Heart right ventricle (tissue), 16 donors: ENCODE data around the gene FOXO3. TPM values are rescaled to one million over a fixed set of nuclear protein-coding genes. Genes with fewer than 3 reads are reported as not detected.
A peak's percentile ranks its signal among the peaks of the same experiment; 100 is the strongest.

Experiments
- ATAC-seq, 8 donors: fragments of 200-7000 bp; cut with Tn5 transposase; one replicate each; pipeline ENCODE4 v1.9.1; 2020; ENCODE audit warnings: mild to moderate bottlenecking in 8 of 8, moderate library complexity in 8 of 8, moderate number of reproducible peaks in 1 of 8
- DNase-seq, 2 donors: peaks; one replicate each; pipeline ENCODE4 v3.0.0-alpha.2; 2020
- H3K27ac ChIP-seq, 10 donors: fragments of 200-600 bp; sonication (generic) in 2 of 10; one replicate each; pipeline versions ENCODE4 v1.5.0 to v1.8.0; 2020 to 2022; ENCODE audit warnings: mild to moderate bottlenecking in 3 of 10
- H3K27me3 ChIP-seq, 7 donors: fragments of 200-600 bp; one replicate each; pipeline ENCODE4 v1.8.0; 2021 to 2022; ENCODE audit warnings: mild to moderate bottlenecking in 2 of 7
- H3K36me3 ChIP-seq, 9 donors: fragments of 200-600 bp; sonication (generic) in 1 of 9; one replicate each; pipeline versions ENCODE4 v1.5.0 to v1.8.0; 2020 to 2022; ENCODE audit warnings: mild to moderate bottlenecking in 2 of 9
- H3K4me1 ChIP-seq, 9 donors: fragments of 200-600 bp; sonication (generic) in 1 of 9; one replicate each; pipeline versions ENCODE4 v1.5.0 to v1.8.0; 2020 to 2022; ENCODE audit warnings: mild to moderate bottlenecking in 4 of 9
- H3K4me3 ChIP-seq, 10 donors: fragments of 200-600 bp; sonication (generic) in 2 of 10; one replicate each; pipeline versions ENCODE4 v1.5.0 to v1.8.0; 2020 to 2022; ENCODE audit warnings: mild to moderate bottlenecking in 7 of 10, moderate library complexity in 2 of 10
- H3K9me3 ChIP-seq, 11 donors: fragments of 200-600 bp in 10 of 11; sonication (generic) in 2 of 11; one replicate each; pipeline versions ENCODE4 v1.5.0 to v1.8.0; 2013 to 2022; ENCODE audit warnings: mild to moderate bottlenecking in 2 of 11, control low read depth in 1 of 11, moderate library complexity in 1 of 11
- WGBS, 2 donors: extraction: QIAGEN DNeasy Blood & Tissue Kit; methylation state at CpG; one replicate each; pipeline ENCODE4 v1.1.7; 2013; ENCODE audit warnings: inconsistent platforms in 1 of 2; 5-methylcytosine and 5-hydroxymethylcytosine counted together
- intact Hi-C, 10 donors: fragments of 100-400 bp; cut with DNase I; formaldehyde crosslinking; loops; one replicate each; pipeline versions ENCODE4 v1.11.1 to v1.14.2; 2022
- polyA plus RNA-seq, 2 donors: library from polyadenylated mRNA; stranded (reverse); fragments of 200-250 nt; gene quantifications; one replicate each; pipeline ENCODE4 v1.2.3, GENCODE V29; 2013
- total RNA-seq, 10 donors: library from RNA; stranded (reverse); fragmentation: NEBNext Ultra II Directional in 3 of 10; extraction: Animal tissue kit (Norgen Biotek cat#: 25700) in 3 of 10; gene quantifications; one replicate each; pipeline versions ENCODE4 v1.2.1 to v1.2.4, GENCODE V29; 2021 to 2023
- TF ChIP-seq, protein P1 (sequence below), 9 donors: fragments of 200-600 bp; sonication (generic) in 2 of 9; IDR thresholded peaks; one replicate each; pipeline versions ENCODE4 v1.5.0 to v1.8.0; 2021 to 2022; ENCODE audit warnings: antibody characterized with exemption in 9 of 9, mild to moderate bottlenecking in 5 of 9, moderate library complexity in 1 of 9
- donor health status: Arrhythmogenic right ventricular cardiomyopathy.
- donor health status: ischemic (EF 13 %, LVEDD 7.1; RV severe dilation, severe dysfunction).
- donor health status: healthy with polysubstance abuse.
- donor health status: DM: no; HTN: yes; CAD: no.
- donor health status: DM: no; HTN: no; CAD: no.
- donor health status: ischemic (EF 25% LVEDD 6.9; RV normal size, moderate dysfunction).
- donor health status: ischemic (EF 25% LVEDD 5.7; RV mildly dilated, moderate dysfunction).
- donor health status: healthy.
- donor health status: DM: yes; HTN: yes; CAD: no.
- donor health status: Ischemic cardiomyopathy.
- donor health status: ischemic (EF 35%, LVEDD 5.7; RV mildly dilated, moderate dysfunction).
- donor health status: nonischemic (EF 11% LVEDD 7.7; RV severe dilation, severe dysfunction).
- donor health status: DM: yes; HTN: yes; CAD: no.
- donor health status: PGD.
- donor health status: ischemic (EF 29% LVEDD 5.4; RV normal size, mild dysfunction).
- donor health status: nonischemic (EF 23%, LVEDD 6.1; RV moderate dilation, normal function).

FOXO3 gene
- total and polyA plus RNA-seq, 12 donors, result 16.8 to 52.6 (median 37.0) TPM

DNA sequence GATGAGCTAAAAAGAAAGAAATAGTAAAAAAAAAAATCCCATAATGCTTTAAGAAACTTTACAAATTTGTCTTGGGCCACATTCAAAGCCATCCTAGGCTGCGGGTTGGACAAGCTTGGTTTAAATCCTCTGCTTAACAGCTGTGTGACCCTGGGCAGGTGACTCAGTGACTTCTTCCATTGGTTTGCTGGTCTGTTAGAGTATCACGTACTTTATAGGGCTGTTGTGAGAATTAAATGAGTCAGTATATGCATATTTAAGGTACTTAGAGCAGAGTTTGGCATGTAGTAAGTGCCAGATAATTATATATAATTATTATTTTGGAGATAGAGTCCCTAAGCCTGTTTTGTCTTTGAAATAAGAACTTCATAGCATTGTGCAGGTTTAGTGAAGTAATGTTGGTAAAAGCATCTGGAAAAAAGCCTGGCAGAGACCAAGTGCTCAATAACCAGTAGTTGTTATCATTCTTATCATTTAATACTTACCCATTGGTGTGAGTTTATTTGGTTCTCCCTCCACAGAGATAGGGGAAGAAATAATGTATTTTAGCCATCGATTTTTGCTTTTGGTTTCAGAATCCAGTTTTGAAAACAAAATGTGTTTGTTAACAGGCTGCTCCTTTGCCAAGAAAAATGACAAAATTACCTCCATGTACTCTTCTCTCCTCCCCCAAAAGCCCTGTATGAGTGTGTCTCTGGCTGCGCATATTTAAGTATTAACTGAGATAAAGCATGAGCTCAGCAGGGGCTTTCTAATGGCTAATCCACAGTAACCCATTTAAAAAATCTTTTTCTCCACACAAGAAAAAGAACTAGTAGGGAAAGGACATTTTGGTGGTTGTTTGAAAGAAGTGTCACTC, 67.2 kb downstream of the FOXO3 start:
- Histone ChIP-seq H3K27me3 (no peaks in the 10 kb centered on the region), H3K4me3 (no peak overlapping the region), H3K36me3 (no peaks in the 10 kb centered on the region), H3K4me1 (peaks cover 18 to 100% (median 90%) of the 10 kb centered on the region in 9 donors), H3K27ac (peak overlapping the region in 1 of 10 donors; percentile 40), H3K9me3 (no peaks in the 10 kb centered on the region)
- intact Hi-C loops, result no loop called here
- WGBS, 2 donors, result 74 to 83% methylated on average over 4 of the region's 4 CpGs
- ATAC-seq (no peak), DNase-seq (no peak)
- TF ChIP-seq, protein P1, sequence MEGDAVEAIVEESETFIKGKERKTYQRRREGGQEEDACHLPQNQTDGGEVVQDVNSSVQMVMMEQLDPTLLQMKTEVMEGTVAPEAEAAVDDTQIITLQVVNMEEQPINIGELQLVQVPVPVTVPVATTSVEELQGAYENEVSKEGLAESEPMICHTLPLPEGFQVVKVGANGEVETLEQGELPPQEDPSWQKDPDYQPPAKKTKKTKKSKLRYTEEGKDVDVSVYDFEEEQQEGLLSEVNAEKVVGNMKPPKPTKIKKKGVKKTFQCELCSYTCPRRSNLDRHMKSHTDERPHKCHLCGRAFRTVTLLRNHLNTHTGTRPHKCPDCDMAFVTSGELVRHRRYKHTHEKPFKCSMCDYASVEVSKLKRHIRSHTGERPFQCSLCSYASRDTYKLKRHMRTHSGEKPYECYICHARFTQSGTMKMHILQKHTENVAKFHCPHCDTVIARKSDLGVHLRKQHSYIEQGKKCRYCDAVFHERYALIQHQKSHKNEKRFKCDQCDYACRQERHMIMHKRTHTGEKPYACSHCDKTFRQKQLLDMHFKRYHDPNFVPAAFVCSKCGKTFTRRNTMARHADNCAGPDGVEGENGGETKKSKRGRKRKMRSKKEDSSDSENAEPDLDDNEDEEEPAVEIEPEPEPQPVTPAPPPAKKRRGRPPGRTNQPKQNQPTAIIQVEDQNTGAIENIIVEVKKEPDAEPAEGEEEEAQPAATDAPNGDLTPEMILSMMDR (IDR thresholded peaks at IDR 0.05), result no peak

DNA sequence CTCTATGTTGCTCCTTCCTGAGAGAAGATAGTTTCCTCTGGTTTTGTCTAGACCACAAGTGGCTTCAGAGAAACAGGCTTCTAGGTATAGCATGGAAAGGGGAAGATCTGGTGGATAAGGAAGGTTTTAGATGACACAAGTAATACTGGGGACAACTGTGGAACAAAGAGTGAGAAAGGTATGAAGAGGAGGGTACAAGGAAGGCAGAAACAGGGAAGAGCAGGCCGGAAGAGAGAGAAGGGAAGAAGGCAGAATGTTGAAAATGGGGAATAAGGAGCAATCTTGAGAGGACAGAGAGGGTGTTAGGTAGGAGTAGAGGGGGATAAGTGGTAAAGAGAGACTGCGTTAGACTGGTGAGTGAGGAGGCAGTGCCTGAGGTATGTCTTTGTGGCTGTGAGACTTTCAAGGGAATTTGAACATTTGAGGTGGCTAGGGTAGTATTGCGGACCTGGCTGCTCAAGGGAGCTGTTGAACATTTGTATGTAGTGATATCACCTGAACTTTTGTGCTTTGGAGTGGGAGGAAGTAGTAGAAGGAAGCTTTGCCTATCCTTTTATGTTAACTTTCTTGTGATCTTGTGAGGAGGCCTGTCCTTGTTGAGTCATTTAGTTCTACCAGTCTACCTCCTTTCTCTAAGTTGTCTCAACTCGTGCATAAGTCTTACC, 69.5 kb downstream of the FOXO3 start:
- intact Hi-C loops, result no loop called here
- Histone ChIP-seq H3K9me3 (no peaks in the 10 kb centered on the region), H3K4me3 (no peak overlapping the region), H3K27me3 (no peaks in the 10 kb centered on the region), H3K27ac (peak overlapping the region in 1 of 10 donors; percentile 43), H3K4me1 (peaks cover 18 to 99% (median 91%) of the 10 kb centered on the region in 9 donors), H3K36me3 (no peaks in the 10 kb centered on the region)
- TF ChIP-seq, protein P1 (IDR thresholded peaks at IDR 0.05), result no peak
- ATAC-seq (no peak), DNase-seq (no peak)
- 91 to 92% methylated on average over 4 of the region's 4 CpGs for WGBS, 2 donors

DNA sequence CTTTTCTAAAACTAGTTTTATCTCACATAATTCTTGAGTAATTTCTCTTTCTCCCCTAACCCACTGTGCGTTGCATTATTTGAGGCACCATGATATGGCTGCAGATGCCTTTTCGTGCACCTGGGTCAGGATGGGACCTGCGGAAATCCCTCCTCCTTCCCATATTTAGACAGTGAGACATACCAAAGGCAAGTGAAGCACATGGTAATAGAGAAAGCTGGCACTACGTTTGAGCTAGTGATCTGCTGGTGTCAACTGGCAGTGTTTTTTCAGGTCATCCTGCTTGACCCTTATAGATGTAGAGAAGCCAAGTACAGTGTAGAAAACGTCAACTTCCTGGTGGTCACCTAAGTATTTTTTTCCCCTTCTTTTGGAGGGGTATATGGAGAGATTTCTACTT, 71.7 kb downstream of the FOXO3 start:
- no peaks in the 10 kb centered on the region for H3K9me3 ChIP-seq
- no peaks in the 10 kb centered on the region for H3K27me3 ChIP-seq
- H3K27ac ChIP-seq, result peak overlapping the region in 1 of 10 donors; percentile 41
- intact Hi-C loops, result no loop called here
- TF ChIP-seq, protein P1 (IDR thresholded peaks at IDR 0.05), result no peak
- peak in 4 of 8 donors; percentile 15 to 62 (median 36) for ATAC-seq
- H3K36me3 ChIP-seq, result no peaks in the 10 kb centered on the region
- no peak overlapping the region for H3K4me3 ChIP-seq
- DNase-seq, result no peak
- WGBS, 2 donors, result 45 to 49% methylated on average over 5 of the region's 5 CpGs
- H3K4me1 ChIP-seq, result peaks cover 26 to 100% (median 92%) of the 10 kb centered on the region in 9 donors

GRCh38 chr6:108633436-108633835, 72.7 kb downstream of the FOXO3 start:
- intact Hi-C loops, result no loop called here
- TF ChIP-seq, protein P1 (IDR thresholded peaks at IDR 0.05), result no peak
- Histone ChIP-seq H3K4me1 (peaks cover 20 to 99% (median 88%) of the 10 kb centered on the region in 9 donors), H3K36me3 (no peaks in the 10 kb centered on the region), H3K27me3 (no peaks in the 10 kb centered on the region), H3K4me3 (no peak overlapping the region), H3K27ac (no peak overlapping the region), H3K9me3 (no peaks in the 10 kb centered on the region)
- DNase-seq (no peak), ATAC-seq (no peak)
- 78 to 82% methylated on average over 1 of the region's 1 CpG for WGBS, 2 donors
